ENCODE data around the gene SSRP1.

GRCh38 chr11:57353446-57353845 is 17.8 kb upstream of the SSRP1 start:
- TF ChIP-seq EP300 (IDR thresholded peaks at IDR 0.05; ENCODE audit: borderline replicate concordance) (no peak), REST (IDR thresholded peaks at IDR 0.05; ENCODE audit: low read depth) (no peak)

All from Ishikawa (cell line).